ENCODE data around the gene FAM120B.
A peak's percentile ranks its signal among the peaks of the same experiment; 100 is the strongest.
"Not testable (repeated sequence)": the region's sequence is repeated elsewhere in the genome, so short reads cannot be mapped to it uniquely, and the experiment has no call there.

Gene FAM120B

GRCh38 chr6:170393033-170393432 lies 86.5 kb downstream of the FAM120B start:
- DNase-seq (ENCODE audit: low read depth), result no peak

GRCh38 chr6:170393807-170394399 lies 87.3 kb downstream of the FAM120B start:
- peak; percentile 2 for DNase-seq (ENCODE audit: low read depth)

- DNase-seq (ENCODE audit: low read depth), result no peak
Observed at GRCh38 chr6:170394980-170395379, 88.4 kb downstream of the FAM120B start.

- DNase-seq (ENCODE audit: low read depth), result not testable (repeated sequence)
Observed at GRCh38 chr6:170398743-170399369, 92.3 kb downstream of the FAM120B start.

GRCh38 chr6:170399955-170400558 lies 93.5 kb downstream of the FAM120B start:
- not testable (repeated sequence) for DNase-seq (ENCODE audit: low read depth)

GRCh38 chr6:170402318-170403040 lies 95.9 kb downstream of the FAM120B start:
- no peak for DNase-seq (ENCODE audit: low read depth)

GRCh38 chr6:170403451-170403850 lies 96.9 kb downstream of the FAM120B start:
- DNase-seq (ENCODE audit: low read depth), result no peak

GRCh38 chr6:170404036-170404435 lies 97.5 kb downstream of the FAM120B start:
- no peak for DNase-seq (ENCODE audit: low read depth)

GRCh38 chr6:170404697-170405096 lies 98.1 kb downstream of the FAM120B start:
- no peak for DNase-seq (ENCODE audit: low read depth)

- no peak for DNase-seq (ENCODE audit: low read depth)
Observed at GRCh38 chr6:170405311-170405975, 98.9 kb downstream of the FAM120B start.

GRCh38 chr6:170407200-170407599 lies 100.6 kb downstream of the FAM120B start:
- DNase-seq (ENCODE audit: low read depth), result no peak

- DNase-seq (ENCODE audit: low read depth), result no peak
Observed at GRCh38 chr6:170407932-170408331, 101.4 kb downstream of the FAM120B start.

- DNase-seq (ENCODE audit: low read depth), result not testable (repeated sequence)
Observed at GRCh38 chr6:170409746-170410145, 103.2 kb downstream of the FAM120B start.

GRCh38 chr6:170410241-170410640 lies 103.7 kb downstream of the FAM120B start:
- no peak for DNase-seq (ENCODE audit: low read depth)

- DNase-seq (ENCODE audit: low read depth), result no peak
Observed at GRCh38 chr6:170415318-170415717, 108.8 kb downstream of the FAM120B start.

- DNase-seq (ENCODE audit: low read depth), result no peak
Observed at GRCh38 chr6:170416303-170416702, 109.7 kb downstream of the FAM120B start.

GRCh38 chr6:170416959-170417606 lies 110.5 kb downstream of the FAM120B start:
- no peak for DNase-seq (ENCODE audit: low read depth)

- no peak for DNase-seq (ENCODE audit: low read depth)
Observed at GRCh38 chr6:170417881-170418280, 111.3 kb downstream of the FAM120B start.

GRCh38 chr6:170420283-170420682 lies 113.7 kb downstream of the FAM120B start:
- no peak for DNase-seq (ENCODE audit: low read depth)

GRCh38 chr6:170420791-170421776 lies 114.5 kb downstream of the FAM120B start:
- no peak for DNase-seq (ENCODE audit: low read depth)

GRCh38 chr6:170421921-170422320 lies 115.4 kb downstream of the FAM120B start:
- no peak for DNase-seq (ENCODE audit: low read depth)

Data from activated T-cell treated with anti-CD3 and anti-CD28 coated beads for 24 hours (primary cell).